Cardiac muscle cell (in vitro differentiated cells and primary cell): ENCODE results near the gene TMED8. TPM values are rescaled to one million over a fixed set of nuclear protein-coding genes. Genes with fewer than 3 reads are reported as not detected.

Experiments used
- DNase-seq, 2 donors: peaks; one replicate each; pipeline versions ENCODE4 v3.0.0 to v3.0.0-alpha.2; 2010 to 2017; ENCODE audit warnings: low read depth in 1 of 2, low spot score in 1 of 2
- H3K27ac ChIP-seq: fragments of 200-600 bp; sonication (generic); 2 replicates; pipeline ENCODE4 v1.5.1; 2016
- H3K27me3 ChIP-seq: fragments of 200-600 bp; sonication (generic); 2 replicates; pipeline ENCODE4 v1.6.0; 2016; ENCODE audit warnings: control low read depth
- H3K36me3 ChIP-seq: fragments of 200-600 bp; sonication (generic); 2 replicates; pipeline ENCODE4 v1.5.1; 2016; ENCODE audit warnings: control low read depth
- H3K4me1 ChIP-seq: fragments of 200-600 bp; sonication (generic); 2 replicates; pipeline ENCODE4 v1.8.1; 2017; ENCODE audit warnings: low read depth, mild to moderate bottlenecking, mixed run types
- H3K4me3 ChIP-seq: fragments of 200-600 bp; sonication (generic); 2 replicates; pipeline ENCODE4 v1.5.1; 2016; ENCODE audit warnings: mild to moderate bottlenecking
- H3K9me3 ChIP-seq: fragments of 200-600 bp; sonication (generic); 2 replicates; pipeline ENCODE4 v1.5.1; 2017; ENCODE audit warnings: low read depth, mild to moderate bottlenecking, control low read depth
- polyA plus RNA-seq: library from polyadenylated mRNA; unstranded; fragments of >200 nt; fragmentation: Nextera tagmentation; extraction: Ambion mirVana; gene quantifications from 2 replicates; pipeline ENCODE4 v1.2.1, GENCODE V29; 2016
- total RNA-seq: library from RNA; depleted of rRNA; stranded (reverse); fragments of >200 nt; gene quantifications from 2 replicates; pipeline ENCODE4 v1.2.3, GENCODE V29; 2016
- TF ChIP-seq, protein P1 (sequence below): IDR thresholded peaks from 2 replicates; pipeline ENCODE4 v1.5.1; 2012; ENCODE audit warnings: low read depth, mild to moderate bottlenecking, low read length

The TMED8 gene, protein sequence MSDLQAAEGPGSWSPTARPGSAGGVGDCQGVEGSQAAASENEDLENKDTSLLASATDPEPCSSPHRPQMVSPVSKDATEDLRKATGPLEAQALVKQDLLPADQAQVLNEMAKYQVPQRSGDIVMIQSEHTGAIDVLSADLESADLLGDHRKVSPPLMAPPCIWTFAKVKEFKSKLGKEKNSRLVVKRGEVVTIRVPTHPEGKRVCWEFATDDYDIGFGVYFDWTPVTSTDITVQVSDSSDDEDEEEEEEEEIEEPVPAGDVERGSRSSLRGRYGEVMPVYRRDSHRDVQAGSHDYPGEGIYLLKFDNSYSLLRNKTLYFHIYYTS
- total RNA-seq (6.6 and 8.9 TPM in 2 replicates), polyA plus RNA-seq (3.4 and 6.2 TPM in 2 replicates)

DNA sequence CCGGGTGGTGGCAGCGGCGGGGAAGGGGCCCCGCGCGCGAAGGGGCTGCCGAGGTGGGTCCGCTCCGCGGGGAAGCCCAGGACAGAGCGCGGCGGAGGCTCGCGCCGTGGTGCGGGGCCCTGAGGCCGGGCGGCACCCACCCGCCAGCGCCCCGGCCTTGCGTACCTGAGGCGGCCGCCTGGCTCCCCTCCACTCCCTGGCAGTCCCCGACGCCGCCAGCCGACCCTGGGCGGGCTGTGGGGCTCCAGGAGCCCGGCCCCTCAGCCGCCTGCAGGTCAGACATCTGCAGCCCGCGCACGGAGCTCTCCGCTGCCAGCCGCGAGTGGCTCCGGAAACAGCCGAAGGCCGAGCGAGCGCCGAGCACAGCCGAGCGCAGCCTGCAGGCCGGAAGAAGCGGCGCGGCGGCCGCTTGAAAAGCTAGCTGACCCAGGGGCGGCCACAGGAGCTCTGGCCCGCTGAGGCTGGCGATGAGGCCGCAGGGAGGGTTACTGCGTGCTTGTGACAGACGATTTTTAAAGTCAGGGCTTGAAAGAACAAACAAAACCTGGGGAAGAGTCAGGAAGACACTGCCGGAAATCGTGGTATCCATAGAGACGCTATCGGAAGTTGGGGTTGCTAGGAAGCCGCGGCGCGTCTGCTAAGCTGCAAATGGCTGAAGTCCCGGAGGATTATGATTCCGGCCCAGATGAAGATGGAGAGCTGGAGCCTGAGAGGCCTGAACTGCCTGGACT is at the start of gene TMED8, which contains the start of gene SAMD15:
TSS of gene TMED8 (minus strand) at position 324 of the 731 bp plus-strand sequence. CDS start at position 283, 41 bp downstream.
TSS of gene SAMD15 (plus strand) at position 609 of the 731 bp plus-strand sequence. CDS start at position 649, 40 bp downstream.
- TF ChIP-seq, protein P1, sequence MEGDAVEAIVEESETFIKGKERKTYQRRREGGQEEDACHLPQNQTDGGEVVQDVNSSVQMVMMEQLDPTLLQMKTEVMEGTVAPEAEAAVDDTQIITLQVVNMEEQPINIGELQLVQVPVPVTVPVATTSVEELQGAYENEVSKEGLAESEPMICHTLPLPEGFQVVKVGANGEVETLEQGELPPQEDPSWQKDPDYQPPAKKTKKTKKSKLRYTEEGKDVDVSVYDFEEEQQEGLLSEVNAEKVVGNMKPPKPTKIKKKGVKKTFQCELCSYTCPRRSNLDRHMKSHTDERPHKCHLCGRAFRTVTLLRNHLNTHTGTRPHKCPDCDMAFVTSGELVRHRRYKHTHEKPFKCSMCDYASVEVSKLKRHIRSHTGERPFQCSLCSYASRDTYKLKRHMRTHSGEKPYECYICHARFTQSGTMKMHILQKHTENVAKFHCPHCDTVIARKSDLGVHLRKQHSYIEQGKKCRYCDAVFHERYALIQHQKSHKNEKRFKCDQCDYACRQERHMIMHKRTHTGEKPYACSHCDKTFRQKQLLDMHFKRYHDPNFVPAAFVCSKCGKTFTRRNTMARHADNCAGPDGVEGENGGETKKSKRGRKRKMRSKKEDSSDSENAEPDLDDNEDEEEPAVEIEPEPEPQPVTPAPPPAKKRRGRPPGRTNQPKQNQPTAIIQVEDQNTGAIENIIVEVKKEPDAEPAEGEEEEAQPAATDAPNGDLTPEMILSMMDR, result peak; percentile 25
- Histone ChIP-seq H3K4me3 (peak within 1 kb of the TSS; percentile 98), H3K27ac (peak within 1 kb of the TSS; percentile 86), H3K36me3 (no peaks in the 10 kb centered on the region), H3K27me3 (no peaks in the 10 kb centered on the region), H3K9me3 (no peaks in the 10 kb centered on the region), H3K4me1 (peaks cover 16% of the 10 kb centered on the region)
- DNase-seq, result peak; percentile 87 to 92

DNA sequence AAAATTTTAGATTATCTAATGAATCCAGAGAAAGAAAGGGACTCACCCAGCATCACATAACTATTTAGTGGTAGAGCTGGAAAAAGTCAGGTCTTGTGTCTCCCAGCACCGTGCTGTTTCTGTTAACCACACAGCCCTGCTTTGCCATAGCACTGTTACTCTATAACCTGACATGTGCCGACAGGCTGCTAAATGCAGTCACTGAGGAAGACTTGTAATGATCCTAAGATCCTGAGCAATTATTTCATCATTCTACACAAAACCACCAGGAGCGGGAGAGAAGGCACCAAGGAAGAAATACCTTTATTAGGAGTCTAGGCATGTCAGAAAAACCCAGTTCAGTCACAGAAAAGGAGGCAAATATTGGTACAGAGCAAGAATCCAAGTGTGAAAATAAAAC is 49.5 kb upstream of the TMED8 start:
- H3K36me3 ChIP-seq, result peaks cover 51% of the 10 kb centered on the region
- H3K4me3 ChIP-seq, result no peak overlapping the region
- H3K27me3 ChIP-seq, result no peaks in the 10 kb centered on the region
- H3K4me1 ChIP-seq, result no peaks in the 10 kb centered on the region
- no peak overlapping the region for H3K27ac ChIP-seq
- H3K9me3 ChIP-seq, result no peaks in the 10 kb centered on the region
- DNase-seq, result no peak
- TF ChIP-seq, protein P1, result no peak

DNA sequence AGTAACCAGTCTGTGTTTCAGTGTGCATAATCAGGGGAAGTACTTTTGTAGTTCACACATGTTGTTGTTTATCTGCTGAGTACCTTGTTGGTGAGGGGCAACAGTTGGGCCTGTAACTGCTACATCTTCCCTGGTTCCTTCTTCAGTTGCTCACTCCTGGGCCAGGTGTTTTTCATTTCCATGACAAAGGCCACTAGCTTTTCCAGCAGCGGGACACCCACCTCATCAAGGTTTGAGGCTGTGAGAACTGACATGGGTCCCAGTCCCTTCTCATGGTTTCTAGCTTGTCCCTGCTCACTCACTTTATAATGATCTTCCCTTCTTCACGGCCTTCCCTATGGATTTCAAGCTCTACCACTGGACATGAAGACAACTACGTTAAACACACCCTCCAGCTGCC is 48.0 kb upstream of the TMED8 start:
- Histone ChIP-seq H3K9me3 (no peaks in the 10 kb centered on the region), H3K4me1 (no peaks in the 10 kb centered on the region), H3K27me3 (no peaks in the 10 kb centered on the region), H3K36me3 (peaks cover 45% of the 10 kb centered on the region), H3K27ac (no peak overlapping the region), H3K4me3 (no peak overlapping the region)
- TF ChIP-seq, protein P1, result no peak
- DNase-seq, result no peak

DNA sequence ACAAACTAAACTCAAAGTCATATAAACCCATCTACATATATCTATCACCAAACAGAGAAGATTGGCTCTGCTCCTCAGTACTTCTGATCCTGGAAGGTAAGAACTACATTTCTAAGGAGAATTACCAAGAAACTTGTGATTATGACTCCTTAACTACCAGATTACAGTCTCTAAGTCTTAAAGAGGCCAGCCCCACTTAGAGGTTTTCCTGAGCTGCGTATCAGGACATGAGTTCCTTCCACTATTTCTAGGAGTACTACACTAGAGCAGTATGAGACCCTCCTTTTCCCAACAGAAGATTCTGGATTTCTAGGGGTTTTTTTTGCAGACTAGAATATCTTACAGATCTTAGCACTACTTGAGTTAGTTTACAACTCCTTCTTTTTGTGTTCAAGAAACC is 46.5 kb upstream of the TMED8 start, which contains the start of gene NOXRED1:
TSS of gene NOXRED1 (minus strand) at position 101 of the 400 bp plus-strand sequence. CDS start 634 bp downstream, outside the sequence.
- Histone ChIP-seq H3K36me3 (peaks cover 34% of the 10 kb centered on the region), H3K27ac (no peak within 1 kb of the TSS), H3K4me3 (no peak within 1 kb of the TSS), H3K4me1 (no peaks in the 10 kb centered on the region), H3K27me3 (no peaks in the 10 kb centered on the region), H3K9me3 (no peaks in the 10 kb centered on the region)
- no peak for DNase-seq
- TF ChIP-seq, protein P1, result no peak

DNA sequence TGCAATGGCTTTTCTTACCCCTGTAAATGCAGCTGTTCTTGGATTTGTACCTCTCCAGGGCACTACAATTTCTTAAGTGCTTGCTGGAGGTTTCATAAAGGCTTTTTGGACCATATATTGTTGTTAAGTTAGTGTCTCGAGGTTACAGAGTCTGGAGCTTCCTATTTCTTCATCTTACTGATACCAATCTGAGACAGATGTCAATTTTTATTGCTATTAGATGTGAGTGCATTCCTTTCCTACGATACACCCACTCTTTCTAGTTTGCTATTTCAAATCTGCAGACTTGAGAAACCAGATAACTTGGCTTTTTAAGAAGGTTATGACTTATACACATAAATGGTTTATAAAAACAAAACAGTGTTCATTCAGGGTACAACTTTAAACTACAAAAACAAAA is 44.3 kb upstream of the TMED8 start:
- TF ChIP-seq, protein P1, result no peak
- no peaks in the 10 kb centered on the region for H3K4me1 ChIP-seq
- H3K36me3 ChIP-seq, result peaks cover 14% of the 10 kb centered on the region

More for the DNA sequence above, 44.3 kb upstream of the TMED8 start:
- DNase-seq, result no peak
- Histone ChIP-seq H3K9me3 (no peaks in the 10 kb centered on the region), H3K4me3 (no peak overlapping the region), H3K27me3 (no peaks in the 10 kb centered on the region), H3K27ac (no peak overlapping the region)
